Measurements from ENCODE around the gene YPEL1.

- TF ChIP-seq EZH2 (IDR thresholded peaks at IDR 0.05; ENCODE audit: borderline replicate concordance, insufficient read depth, low read depth, low read length, poor library complexity, severe bottlenecking) (no peak), CTCF (IDR thresholded peaks at IDR 0.05) (no peak)
Measured at GRCh38 chr22:21736084-21736642, 569 bp upstream of the YPEL1 start.

All from B cell (primary cell).